HepG2 (cell line): ENCODE measurements around the gene MARF1. TPM values are rescaled to one million over a fixed set of nuclear protein-coding genes. Genes with fewer than 3 reads are reported as not detected.

ENCODE experiments used
- ATM ChIP-seq: fragments of 450-650 bp; IDR thresholded peaks from 2 replicates; pipeline ENCODE4 v1.7.1; 2017; ENCODE audit warnings: mild to moderate bottlenecking, borderline replicate concordance
- FOXK1 ChIP-seq: sonication (generic); formaldehyde crosslinking; IDR thresholded peaks from 2 replicates; pipeline ENCODE4 v1.4.0; 2020; ENCODE audit warnings: low read depth, missing genetic modification reagents, borderline replicate concordance
- GATAD1 ChIP-seq: IDR thresholded peaks from 2 replicates; pipeline ENCODE4 v1.6.1; 2016; ENCODE audit warnings: missing genetic modification reagents, missing compliant biosample characterization
- HCFC1 ChIP-seq: fragments of 150-350 bp; IDR thresholded peaks from 2 replicates; pipeline ENCODE4 v1.6.1; 2014; ENCODE audit warnings: low read depth, low read length
- HOXA5 ChIP-seq: sonication (generic); formaldehyde crosslinking; IDR thresholded peaks from 2 replicates; pipeline ENCODE4 v1.4.0; 2020; ENCODE audit warnings: missing genetic modification reagents
- KDM5A ChIP-seq: fragments of 200-600 bp; sonication (generic); IDR thresholded peaks from 2 replicates; pipeline ENCODE4 v1.7.0; 2018; ENCODE audit warnings: antibody characterized with exemption, mild to moderate bottlenecking, low read length, borderline replicate concordance
- KDM5B ChIP-seq: sonication (generic); formaldehyde crosslinking; IDR thresholded peaks from 2 replicates; pipeline ENCODE4 v1.4.0; 2020; ENCODE audit warnings: missing genetic modification reagents, mild to moderate bottlenecking, borderline replicate concordance
- KMT2B ChIP-seq: IDR thresholded peaks from 2 replicates; pipeline ENCODE4 v1.6.1; 2016; ENCODE audit warnings: missing genetic modification reagents, missing compliant biosample characterization
- MAF1 ChIP-seq: sonication (generic); formaldehyde crosslinking; IDR thresholded peaks from 2 replicates; pipeline ENCODE4 v1.5.0; 2020; ENCODE audit warnings: missing genetic modification reagents, borderline replicate concordance
- PHF20 ChIP-seq: sonication (generic); formaldehyde crosslinking; IDR thresholded peaks from 2 replicates; pipeline ENCODE4 v1.5.0; 2020; ENCODE audit warnings: mild to moderate bottlenecking, missing genetic modification reagents
- SIN3B ChIP-seq: fragments of 150-350 bp; IDR thresholded peaks from 2 replicates; pipeline ENCODE4 v1.6.1; 2014; ENCODE audit warnings: low read length
- TBX2 ChIP-seq: sonication (generic); formaldehyde crosslinking; IDR thresholded peaks from 2 replicates; pipeline ENCODE4 v1.5.0; 2020; ENCODE audit warnings: missing genetic modification reagents, mild to moderate bottlenecking, borderline replicate concordance
- TEAD3 ChIP-seq: optimal IDR thresholded peaks from 2 replicates; pipeline ENCODE3; 2016; ENCODE audit warnings: borderline replicate concordance
- THRA ChIP-seq: sonication (generic); formaldehyde crosslinking; IDR thresholded peaks from 2 replicates; pipeline ENCODE4 v1.4.0; 2020; ENCODE audit warnings: missing genetic modification reagents, borderline replicate concordance
- ZBTB20 ChIP-seq: sonication (generic); formaldehyde crosslinking; IDR thresholded peaks from 2 replicates; pipeline ENCODE4 v1.8.1; 2023; ENCODE audit warnings: missing genetic modification reagents, low read depth, mild to moderate bottlenecking, borderline replicate concordance
- ZBTB8A ChIP-seq: sonication (generic); formaldehyde crosslinking; IDR thresholded peaks from 2 replicates; pipeline ENCODE4 v1.4.0; 2020; ENCODE audit warnings: mild to moderate bottlenecking, low read depth, missing genetic modification reagents, borderline replicate concordance
- ZEB1 ChIP-seq: IDR thresholded peaks from 2 replicates; pipeline ENCODE4 v1.6.1; 2012; ENCODE audit warnings: mild to moderate bottlenecking, low read depth, inconsistent platforms; ENCODE audit not compliant: insufficient replicate concordance
- ZKSCAN1 ChIP-seq: fragments of 150-350 bp; IDR thresholded peaks from 2 replicates; pipeline ENCODE4 v1.6.1; 2014; ENCODE audit warnings: low read length
- ZNF232 ChIP-seq: sonication (generic); formaldehyde crosslinking; IDR thresholded peaks from 2 replicates; pipeline ENCODE4 v1.4.0; 2020; ENCODE audit warnings: missing genetic modification reagents, borderline replicate concordance
- ZNF484 ChIP-seq: sonication (generic); formaldehyde crosslinking; IDR thresholded peaks from 2 replicates; pipeline ENCODE4 v1.5.1; 2020; ENCODE audit warnings: mild to moderate bottlenecking, low read depth, missing genetic modification reagents, borderline replicate concordance
- ZNF83 ChIP-seq: sonication (generic); formaldehyde crosslinking; IDR thresholded peaks from 2 replicates; pipeline ENCODE4 v1.4.0; 2020; ENCODE audit warnings: missing genetic modification reagents, mild to moderate bottlenecking, borderline replicate concordance
- polyA plus RNA-seq, 8 experiments: library from polyadenylated mRNA; depleted of rRNA in 3 of 8; stranded (reverse) in 7 of 8; unstranded in 1 of 8; fragments of >200 nt; fragmentation: Illumina TruSeq in 4 of 8; extraction: Trizol in 4 of 8; gene quantifications; 2 replicates each; pipeline versions ENCODE4 v1.2.1 to v1.2.3, GENCODE V29; 2011 to 2016; ENCODE audit warnings: low read depth in 4 of 8, missing spikeins in 1 of 8, mixed read lengths in 1 of 8; ENCODE audit not compliant: insufficient read depth in 1 of 8
- total RNA-seq, 5 experiments: library from RNA; depleted of rRNA; stranded (reverse); fragments of >200 nt; fragmentation: Illumina TruSeq; extraction: Trizol; gene quantifications; 2 replicates each; pipeline ENCODE4 v1.2.3, GENCODE V29; 2016; ENCODE audit warnings: low read depth in 1 of 5
- TF ChIP-seq, protein P1 (sequence below): IDR thresholded peaks from 2 replicates; pipeline ENCODE4 v1.6.1; 2016
- TF ChIP-seq, protein P2 (sequence below): IDR thresholded peaks from 2 replicates; pipeline ENCODE4 v1.6.1; 2016; ENCODE audit warnings: missing compliant biosample characterization, missing genetic modification reagents, borderline replicate concordance
- TF ChIP-seq, protein P3 (sequence below): sonication (generic); formaldehyde crosslinking; IDR thresholded peaks from 2 replicates; pipeline ENCODE4 v1.8.0; 2023; ENCODE audit warnings: mild to moderate bottlenecking, missing genetic modification reagents

Gene MARF1
- total and polyA plus RNA-seq, 2 of the 13 experiments (the other 11 are each of a cell fraction or from before 2014, with no cell fraction given) = 8.7 to 20.7 TPM

GRCh38 chr16:15644267-15644961 is 1.5 kb upstream of the MARF1 start (continued):
- no peak for TF ChIP-seq ATM
- peak; percentile 82 for TF ChIP-seq TEAD3 (CRISPR knock-in tag)
- no peak; the same call in 1 of the 2 replicates for TF ChIP-seq THRA (CRISPR knock-in tag)
- TF ChIP-seq ZEB1 = no peak
- TF ChIP-seq ZBTB8A = no peak; the same call in 1 of the 2 replicates
- no peak for TF ChIP-seq HCFC1
- TF ChIP-seq ZKSCAN1 = no peak
- TF ChIP-seq, protein P1, sequence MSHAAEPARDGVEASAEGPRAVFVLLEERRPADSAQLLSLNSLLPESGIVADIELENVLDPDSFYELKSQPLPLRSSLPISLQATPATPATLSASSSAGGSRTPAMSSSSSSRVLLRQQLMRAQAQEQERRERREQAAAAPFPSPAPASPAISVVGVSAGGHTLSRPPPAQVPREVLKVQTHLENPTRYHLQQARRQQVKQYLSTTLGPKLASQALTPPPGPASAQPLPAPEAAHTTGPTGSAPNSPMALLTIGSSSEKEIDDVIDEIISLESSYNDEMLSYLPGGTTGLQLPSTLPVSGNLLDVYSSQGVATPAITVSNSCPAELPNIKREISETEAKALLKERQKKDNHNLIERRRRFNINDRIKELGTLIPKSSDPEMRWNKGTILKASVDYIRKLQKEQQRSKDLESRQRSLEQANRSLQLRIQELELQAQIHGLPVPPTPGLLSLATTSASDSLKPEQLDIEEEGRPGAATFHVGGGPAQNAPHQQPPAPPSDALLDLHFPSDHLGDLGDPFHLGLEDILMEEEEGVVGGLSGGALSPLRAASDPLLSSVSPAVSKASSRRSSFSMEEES (CRISPR knock-in tag) = peak; percentile 41; the same call in 1 of the 2 replicates
- TF ChIP-seq KDM5A = no peak
- peak; percentile 81 for TF ChIP-seq FOXK1 (CRISPR knock-in tag)
- TF ChIP-seq, protein P2, sequence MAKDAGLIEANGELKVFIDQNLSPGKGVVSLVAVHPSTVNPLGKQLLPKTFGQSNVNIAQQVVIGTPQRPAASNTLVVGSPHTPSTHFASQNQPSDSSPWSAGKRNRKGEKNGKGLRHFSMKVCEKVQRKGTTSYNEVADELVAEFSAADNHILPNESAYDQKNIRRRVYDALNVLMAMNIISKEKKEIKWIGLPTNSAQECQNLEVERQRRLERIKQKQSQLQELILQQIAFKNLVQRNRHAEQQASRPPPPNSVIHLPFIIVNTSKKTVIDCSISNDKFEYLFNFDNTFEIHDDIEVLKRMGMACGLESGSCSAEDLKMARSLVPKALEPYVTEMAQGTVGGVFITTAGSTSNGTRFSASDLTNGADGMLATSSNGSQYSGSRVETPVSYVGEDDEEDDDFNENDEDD (CRISPR knock-in tag) = peak; percentile 38; the same call in 1 of the 2 replicates
- no peak; the same call in 1 of the 2 replicates for TF ChIP-seq TBX2 (CRISPR knock-in tag)
- no peak for TF ChIP-seq SIN3B
- TF ChIP-seq GATAD1 = peak; percentile 35; the same call in 1 of the 2 replicates
- 0 out of 2 replicates have a peak, but pooled peaks have one; percentile 38 for TF ChIP-seq ZBTB20 (CRISPR knock-in tag)
- TF ChIP-seq KDM5B (CRISPR knock-in tag) = no peak
- 0 out of 2 replicates have a peak, but pooled peaks have one; percentile 36 for TF ChIP-seq ZNF232 (CRISPR knock-in tag)
- TF ChIP-seq HOXA5 = no peak
- no peak for TF ChIP-seq ZNF484 (CRISPR knock-in tag)
- no peak for TF ChIP-seq PHF20 (CRISPR knock-in tag)
- TF ChIP-seq KMT2B = peak; percentile 59; the same call in 1 of the 2 replicates
- TF ChIP-seq ZNF83 (CRISPR knock-in tag) = no peak
- no peak for TF ChIP-seq MAF1 (CRISPR knock-in tag)
- TF ChIP-seq, protein P3, sequence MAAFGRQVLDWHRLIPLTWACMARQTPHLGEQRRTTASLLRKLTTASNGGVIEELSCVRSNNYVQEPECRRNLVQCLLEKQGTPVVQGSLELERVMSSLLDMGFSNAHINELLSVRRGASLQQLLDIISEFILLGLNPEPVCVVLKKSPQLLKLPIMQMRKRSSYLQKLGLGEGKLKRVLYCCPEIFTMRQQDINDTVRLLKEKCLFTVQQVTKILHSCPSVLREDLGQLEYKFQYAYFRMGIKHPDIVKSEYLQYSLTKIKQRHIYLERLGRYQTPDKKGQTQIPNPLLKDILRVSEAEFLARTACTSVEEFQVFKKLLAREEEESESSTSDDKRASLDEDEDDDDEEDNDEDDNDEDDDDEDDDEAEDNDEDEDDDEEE = no peak
